GM23338 (cell line): Measurements from ENCODE around the gene GALNT14. TPM values are rescaled to one million over a fixed set of nuclear protein-coding genes. Genes with fewer than 3 reads are reported as not detected.

Experiments
- ATAC-seq: fragments of 200-7000 bp; cut with Tn5 transposase; 3 replicates; pipeline ENCODE4 v1.9.1; 2020
- DNase-seq: peaks from one replicate; pipeline ENCODE4 v3.0.0-alpha.2; 2015; ENCODE audit warnings: low spot score
- H2AFZ ChIP-seq: fragments of 200-600 bp; sonication (generic); 2 replicates; pipeline ENCODE4 v1.8.0; 2016; ENCODE audit warnings: antibody characterized with exemption, mild to moderate bottlenecking, moderate library complexity
- H3F3A ChIP-seq: fragments of 200-600 bp; sonication (generic); replicated peaks from 2 replicates; pipeline ENCODE4 v1.8.0; 2017; ENCODE audit warnings: antibody characterized with exemption, mixed run types, low read depth
- H3K27ac ChIP-seq: fragments of 200-600 bp; sonication (generic); 2 replicates; pipeline ENCODE4 v1.6.1; 2016; ENCODE audit warnings: low read depth
- H3K27me3 ChIP-seq: fragments of 200-600 bp; sonication (generic); 2 replicates; pipeline ENCODE4 v1.8.0; 2016; ENCODE audit warnings: mild to moderate bottlenecking, mixed run types, moderate library complexity; ENCODE audit not compliant: insufficient read depth
- H3K36me3 ChIP-seq: fragments of 200-600 bp; sonication (generic); 2 replicates; pipeline ENCODE4 v1.8.0; 2016; ENCODE audit warnings: mild to moderate bottlenecking; ENCODE audit not compliant: insufficient read depth
- H3K4me1 ChIP-seq: fragments of 200-600 bp; sonication (generic); 2 replicates; pipeline ENCODE4 v1.8.0; 2016; ENCODE audit warnings: mild to moderate bottlenecking, moderate library complexity; ENCODE audit not compliant: insufficient read depth
- H3K4me2 ChIP-seq: fragments of 200-600 bp; sonication (generic); 2 replicates; pipeline ENCODE4 v1.7.1; 2017; ENCODE audit warnings: mixed run types
- H3K4me3 ChIP-seq: fragments of 200-600 bp; sonication (generic); 2 replicates; pipeline ENCODE4 v1.6.1; 2016; ENCODE audit warnings: mixed run types
- H3K79me2 ChIP-seq: fragments of 200-600 bp; sonication (generic); replicated peaks from 2 replicates; pipeline ENCODE4 v1.8.0; 2017; ENCODE audit warnings: mild to moderate bottlenecking; ENCODE audit not compliant: insufficient read depth
- H3K9me2 ChIP-seq: fragments of 200-600 bp; sonication (generic); 2 replicates; pipeline ENCODE4 v1.8.0; 2017; ENCODE audit not compliant: insufficient read depth
- H4K20me1 ChIP-seq: fragments of 200-600 bp; sonication (generic); replicated peaks from 2 replicates; pipeline ENCODE4 v1.8.0; 2017; ENCODE audit warnings: mild to moderate bottlenecking; ENCODE audit not compliant: insufficient read depth
- H3K27ac Mint-ChIP-seq: 2 replicates; pipeline ENCODE4 v1.8.0; 2020; ENCODE audit warnings: inconsistent platforms, mild to moderate bottlenecking, moderate library complexity, mixed read lengths
- H3K27me3 Mint-ChIP-seq: 3 replicates; pipeline ENCODE4 v1.8.0; 2022; ENCODE audit warnings: low read depth, mild to moderate bottlenecking, moderate library complexity, mixed read lengths, inconsistent platforms; ENCODE audit not compliant: insufficient read depth, poor library complexity
- H3K36me3 Mint-ChIP-seq: 3 replicates; pipeline ENCODE4 v1.8.0; 2021; ENCODE audit warnings: low read depth, mild to moderate bottlenecking, inconsistent platforms, moderate library complexity, mixed read lengths
- H3K4me1 Mint-ChIP-seq: 3 replicates; pipeline ENCODE4 v1.8.0; 2020; ENCODE audit warnings: mild to moderate bottlenecking, inconsistent platforms, mixed read lengths
- H3K4me3 Mint-ChIP-seq: 3 replicates; pipeline ENCODE4 v1.8.0; 2021; ENCODE audit warnings: moderate library complexity, mild to moderate bottlenecking, inconsistent platforms, mixed read lengths
- H3K9me3 Mint-ChIP-seq: 3 replicates; pipeline ENCODE4 v1.8.0; 2020; ENCODE audit warnings: moderate library complexity, mild to moderate bottlenecking, inconsistent platforms, mixed read lengths
- CREB1 ChIP-seq: fragments of 250-450 bp; sonication (Bioruptor Pico); IDR thresholded peaks from 2 replicates; pipeline ENCODE4 v1.5.0; 2020; ENCODE audit warnings: low read depth, mild to moderate bottlenecking, moderate library complexity
- EZH2 ChIP-seq: fragments of 200-600 bp; sonication (generic); IDR thresholded peaks from one replicate; pipeline ENCODE4 v1.8.0; 2017; ENCODE audit warnings: antibody characterized with exemption, mild to moderate bottlenecking, low read depth; ENCODE audit not compliant: unreplicated experiment
- EZH2phosphoT487 ChIP-seq: fragments of 200-600 bp; sonication (generic); IDR thresholded peaks from one replicate; pipeline ENCODE4 v1.8.1; 2018; ENCODE audit warnings: antibody characterized with exemption; ENCODE audit not compliant: unreplicated experiment
- JUNB ChIP-seq: IDR thresholded peaks from one replicate; pipeline ENCODE4 v1.6.1; 2016; ENCODE audit warnings: antibody characterized with exemption; ENCODE audit not compliant: unreplicated experiment
- NANOG ChIP-seq: IDR thresholded peaks from 2 replicates; pipeline ENCODE4 v1.6.1; 2016; ENCODE audit warnings: antibody characterized with exemption, borderline replicate concordance
- POLR2AphosphoS5 ChIP-seq: IDR thresholded peaks from 2 replicates; pipeline ENCODE4 v1.6.1; 2016; ENCODE audit warnings: antibody characterized with exemption, low read depth
- STAT1 ChIP-seq: IDR thresholded peaks from one replicate; pipeline ENCODE4 v1.6.1; 2016; ENCODE audit warnings: antibody characterized with exemption; ENCODE audit not compliant: unreplicated experiment
- ZNF114 ChIP-seq: fragments of 250-450 bp; sonication (Bioruptor Pico); IDR thresholded peaks from 2 replicates; pipeline ENCODE4 v1.5.0; 2020; ENCODE audit warnings: mild to moderate bottlenecking, moderate library complexity
- ZNF331 ChIP-seq: fragments of 250-450 bp; sonication (Bioruptor Pico); IDR thresholded peaks from 2 replicates; pipeline ENCODE4 v1.5.0; 2020; ENCODE audit warnings: low read depth, mild to moderate bottlenecking, moderate library complexity
- polyA plus RNA-seq: library from polyadenylated mRNA; unstranded; fragments of >200 nt; fragmentation: Nextera tagmentation; extraction: Ambion mirVana; gene quantifications from 2 replicates; pipeline ENCODE4 v1.2.1, GENCODE V29; 2016
- total RNA-seq: library from RNA; depleted of rRNA; stranded (reverse); fragments of >200 nt; shearing (Covaris generic); gene quantifications from 2 replicates; pipeline ENCODE4 v1.2.3, GENCODE V29; 2014
- TF ChIP-seq, protein P1 (sequence below), 2 experiments: fragments of 200-600 bp in 1 of 2; sonication (generic) in 1 of 2; conservative IDR thresholded peaks; 2 replicates each; pipeline versions ENCODE4 v1.5.1 to v1.6.1; 2016 to 2017; ENCODE audit warnings: antibody characterized with exemption in 2 of 2, low read depth in 2 of 2, mild to moderate bottlenecking in 2 of 2, moderate library complexity in 1 of 2
- TF ChIP-seq, protein P2 (sequence below): IDR thresholded peaks from 2 replicates; pipeline ENCODE4 v1.6.1; 2016; ENCODE audit warnings: antibody characterized with exemption
- TF ChIP-seq, protein P3 (sequence below): fragments of 250-450 bp; sonication (Bioruptor Pico); IDR thresholded peaks from 2 replicates; pipeline ENCODE4 v1.5.0; 2020; ENCODE audit warnings: mild to moderate bottlenecking, moderate library complexity
- TF ChIP-seq, protein P4 (sequence below): IDR thresholded peaks from one replicate; pipeline ENCODE4 v1.6.1; 2018; ENCODE audit warnings: antibody characterized with exemption; ENCODE audit not compliant: unreplicated experiment

GALNT14 gene
- total and polyA plus RNA-seq, 2 experiments from 2014 or later, result 5.4 to 7.7 TPM

DNA sequence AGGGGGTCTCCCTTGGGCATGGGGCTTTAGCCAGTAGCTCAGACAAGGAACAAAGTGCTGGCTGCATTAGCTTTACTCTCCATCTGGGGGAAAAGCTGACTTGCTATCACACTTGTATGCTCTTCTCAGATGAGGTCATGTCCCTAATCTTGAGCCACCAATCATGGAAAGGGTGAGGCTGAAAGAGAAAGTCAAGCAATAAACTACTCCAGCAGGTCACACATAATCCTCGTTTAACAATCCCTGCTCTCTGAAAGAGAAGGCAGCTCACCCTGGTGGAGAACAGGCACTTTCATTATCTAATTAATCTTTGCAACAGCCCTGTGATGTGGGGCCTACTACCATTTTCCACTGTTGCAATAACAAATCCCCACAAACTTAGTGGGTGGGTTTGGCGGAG is 201.3 kb downstream of the GALNT14 start:
- no peak overlapping the region for H3K4me3 Mint-ChIP-seq
- Histone ChIP-seq H3F3A (no peaks in the 10 kb centered on the region), H3K36me3 (no peaks in the 10 kb centered on the region), H2AFZ (no peak overlapping the region), H3K4me2 (no peak overlapping the region), H3K27ac (no peak overlapping the region), H3K4me3 (no peak overlapping the region), H3K27me3 (no peaks in the 10 kb centered on the region), H3K9me2 (peaks cover 11% of the 10 kb centered on the region), H3K79me2 (no peaks in the 10 kb centered on the region), H3K4me1 (peaks cover 27% of the 10 kb centered on the region), H4K20me1 (no peaks in the 10 kb centered on the region)
- ATAC-seq (no peak), DNase-seq (no peak)
- TF ChIP-seq EZH2 (no peak), ZNF114 (no peak), EZH2phosphoT487 (no peak), POLR2AphosphoS5 (no peak), STAT1 (no peak), JUNB (no peak), NANOG (no peak), CREB1 (CRISPR knock-in tag) (no peak), ZNF331 (CRISPR knock-in tag) (no peak)
- TF ChIP-seq, protein P1, sequence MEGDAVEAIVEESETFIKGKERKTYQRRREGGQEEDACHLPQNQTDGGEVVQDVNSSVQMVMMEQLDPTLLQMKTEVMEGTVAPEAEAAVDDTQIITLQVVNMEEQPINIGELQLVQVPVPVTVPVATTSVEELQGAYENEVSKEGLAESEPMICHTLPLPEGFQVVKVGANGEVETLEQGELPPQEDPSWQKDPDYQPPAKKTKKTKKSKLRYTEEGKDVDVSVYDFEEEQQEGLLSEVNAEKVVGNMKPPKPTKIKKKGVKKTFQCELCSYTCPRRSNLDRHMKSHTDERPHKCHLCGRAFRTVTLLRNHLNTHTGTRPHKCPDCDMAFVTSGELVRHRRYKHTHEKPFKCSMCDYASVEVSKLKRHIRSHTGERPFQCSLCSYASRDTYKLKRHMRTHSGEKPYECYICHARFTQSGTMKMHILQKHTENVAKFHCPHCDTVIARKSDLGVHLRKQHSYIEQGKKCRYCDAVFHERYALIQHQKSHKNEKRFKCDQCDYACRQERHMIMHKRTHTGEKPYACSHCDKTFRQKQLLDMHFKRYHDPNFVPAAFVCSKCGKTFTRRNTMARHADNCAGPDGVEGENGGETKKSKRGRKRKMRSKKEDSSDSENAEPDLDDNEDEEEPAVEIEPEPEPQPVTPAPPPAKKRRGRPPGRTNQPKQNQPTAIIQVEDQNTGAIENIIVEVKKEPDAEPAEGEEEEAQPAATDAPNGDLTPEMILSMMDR (conservative IDR thresholded peaks at IDR 0.05; ENCODE audit: low read depth in 2 of 2), result no peak
- TF ChIP-seq, protein P2, sequence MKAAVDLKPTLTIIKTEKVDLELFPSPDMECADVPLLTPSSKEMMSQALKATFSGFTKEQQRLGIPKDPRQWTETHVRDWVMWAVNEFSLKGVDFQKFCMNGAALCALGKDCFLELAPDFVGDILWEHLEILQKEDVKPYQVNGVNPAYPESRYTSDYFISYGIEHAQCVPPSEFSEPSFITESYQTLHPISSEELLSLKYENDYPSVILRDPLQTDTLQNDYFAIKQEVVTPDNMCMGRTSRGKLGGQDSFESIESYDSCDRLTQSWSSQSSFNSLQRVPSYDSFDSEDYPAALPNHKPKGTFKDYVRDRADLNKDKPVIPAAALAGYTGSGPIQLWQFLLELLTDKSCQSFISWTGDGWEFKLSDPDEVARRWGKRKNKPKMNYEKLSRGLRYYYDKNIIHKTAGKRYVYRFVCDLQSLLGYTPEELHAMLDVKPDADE, result no peak
- TF ChIP-seq, protein P3, sequence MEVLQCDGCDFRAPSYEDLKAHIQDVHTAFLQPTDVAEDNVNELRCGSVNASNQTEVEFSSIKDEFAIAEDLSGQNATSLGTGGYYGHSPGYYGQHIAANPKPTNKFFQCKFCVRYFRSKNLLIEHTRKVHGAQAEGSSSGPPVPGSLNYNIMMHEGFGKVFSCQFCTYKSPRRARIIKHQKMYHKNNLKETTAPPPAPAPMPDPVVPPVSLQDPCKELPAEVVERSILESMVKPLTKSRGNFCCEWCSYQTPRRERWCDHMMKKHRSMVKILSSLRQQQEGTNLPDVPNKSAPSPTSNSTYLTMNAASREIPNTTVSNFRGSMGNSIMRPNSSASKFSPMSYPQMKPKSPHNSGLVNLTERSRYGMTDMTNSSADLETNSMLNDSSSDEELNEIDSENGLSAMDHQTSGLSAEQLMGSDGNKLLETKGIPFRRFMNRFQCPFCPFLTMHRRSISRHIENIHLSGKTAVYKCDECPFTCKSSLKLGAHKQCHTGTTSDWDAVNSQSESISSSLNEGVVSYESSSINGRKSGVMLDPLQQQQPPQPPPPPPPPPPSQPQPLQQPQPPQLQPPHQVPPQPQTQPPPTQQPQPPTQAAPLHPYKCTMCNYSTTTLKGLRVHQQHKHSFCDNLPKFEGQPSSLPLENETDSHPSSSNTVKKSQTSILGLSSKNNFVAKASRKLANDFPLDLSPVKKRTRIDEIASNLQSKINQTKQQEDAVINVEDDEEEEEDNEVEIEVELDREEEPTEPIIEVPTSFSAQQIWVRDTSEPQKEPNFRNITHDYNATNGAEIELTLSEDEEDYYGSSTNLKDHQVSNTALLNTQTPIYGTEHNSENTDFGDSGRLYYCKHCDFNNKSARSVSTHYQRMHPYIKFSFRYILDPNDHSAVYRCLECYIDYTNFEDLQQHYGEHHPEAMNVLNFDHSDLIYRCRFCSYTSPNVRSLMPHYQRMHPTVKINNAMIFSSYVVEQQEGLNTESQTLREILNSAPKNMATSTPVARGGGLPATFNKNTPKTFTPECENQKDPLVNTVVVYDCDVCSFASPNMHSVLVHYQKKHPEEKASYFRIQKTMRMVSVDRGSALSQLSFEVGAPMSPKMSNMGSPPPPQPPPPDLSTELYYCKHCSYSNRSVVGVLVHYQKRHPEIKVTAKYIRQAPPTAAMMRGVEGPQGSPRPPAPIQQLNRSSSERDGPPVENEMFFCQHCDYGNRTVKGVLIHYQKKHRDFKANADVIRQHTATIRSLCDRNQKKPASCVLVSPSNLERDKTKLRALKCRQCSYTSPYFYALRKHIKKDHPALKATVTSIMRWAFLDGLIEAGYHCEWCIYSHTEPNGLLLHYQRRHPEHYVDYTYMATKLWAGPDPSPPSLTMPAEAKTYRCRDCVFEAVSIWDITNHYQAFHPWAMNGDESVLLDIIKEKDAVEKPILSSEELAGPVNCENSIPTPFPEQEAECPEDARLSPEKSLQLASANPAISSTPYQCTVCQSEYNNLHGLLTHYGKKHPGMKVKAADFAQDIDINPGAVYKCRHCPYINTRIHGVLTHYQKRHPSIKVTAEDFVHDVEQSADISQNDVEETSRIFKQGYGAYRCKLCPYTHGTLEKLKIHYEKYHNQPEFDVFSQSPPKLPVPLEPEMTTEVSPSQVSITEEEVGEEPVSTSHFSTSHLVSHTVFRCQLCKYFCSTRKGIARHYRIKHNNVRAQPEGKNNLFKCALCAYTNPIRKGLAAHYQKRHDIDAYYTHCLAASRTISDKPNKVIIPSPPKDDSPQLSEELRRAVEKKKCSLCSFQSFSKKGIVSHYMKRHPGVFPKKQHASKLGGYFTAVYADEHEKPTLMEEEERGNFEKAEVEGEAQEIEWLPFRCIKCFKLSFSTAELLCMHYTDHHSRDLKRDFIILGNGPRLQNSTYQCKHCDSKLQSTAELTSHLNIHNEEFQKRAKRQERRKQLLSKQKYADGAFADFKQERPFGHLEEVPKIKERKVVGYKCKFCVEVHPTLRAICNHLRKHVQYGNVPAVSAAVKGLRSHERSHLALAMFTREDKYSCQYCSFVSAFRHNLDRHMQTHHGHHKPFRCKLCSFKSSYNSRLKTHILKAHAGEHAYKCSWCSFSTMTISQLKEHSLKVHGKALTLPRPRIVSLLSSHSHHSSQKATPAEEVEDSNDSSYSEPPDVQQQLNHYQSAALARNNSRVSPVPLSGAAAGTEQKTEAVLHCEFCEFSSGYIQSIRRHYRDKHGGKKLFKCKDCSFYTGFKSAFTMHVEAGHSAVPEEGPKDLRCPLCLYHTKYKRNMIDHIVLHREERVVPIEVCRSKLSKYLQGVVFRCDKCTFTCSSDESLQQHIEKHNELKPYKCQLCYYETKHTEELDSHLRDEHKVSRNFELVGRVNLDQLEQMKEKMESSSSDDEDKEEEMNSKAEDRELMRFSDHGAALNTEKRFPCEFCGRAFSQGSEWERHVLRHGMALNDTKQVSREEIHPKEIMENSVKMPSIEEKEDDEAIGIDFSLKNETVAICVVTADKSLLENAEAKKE, result no peak
- TF ChIP-seq, protein P4, sequence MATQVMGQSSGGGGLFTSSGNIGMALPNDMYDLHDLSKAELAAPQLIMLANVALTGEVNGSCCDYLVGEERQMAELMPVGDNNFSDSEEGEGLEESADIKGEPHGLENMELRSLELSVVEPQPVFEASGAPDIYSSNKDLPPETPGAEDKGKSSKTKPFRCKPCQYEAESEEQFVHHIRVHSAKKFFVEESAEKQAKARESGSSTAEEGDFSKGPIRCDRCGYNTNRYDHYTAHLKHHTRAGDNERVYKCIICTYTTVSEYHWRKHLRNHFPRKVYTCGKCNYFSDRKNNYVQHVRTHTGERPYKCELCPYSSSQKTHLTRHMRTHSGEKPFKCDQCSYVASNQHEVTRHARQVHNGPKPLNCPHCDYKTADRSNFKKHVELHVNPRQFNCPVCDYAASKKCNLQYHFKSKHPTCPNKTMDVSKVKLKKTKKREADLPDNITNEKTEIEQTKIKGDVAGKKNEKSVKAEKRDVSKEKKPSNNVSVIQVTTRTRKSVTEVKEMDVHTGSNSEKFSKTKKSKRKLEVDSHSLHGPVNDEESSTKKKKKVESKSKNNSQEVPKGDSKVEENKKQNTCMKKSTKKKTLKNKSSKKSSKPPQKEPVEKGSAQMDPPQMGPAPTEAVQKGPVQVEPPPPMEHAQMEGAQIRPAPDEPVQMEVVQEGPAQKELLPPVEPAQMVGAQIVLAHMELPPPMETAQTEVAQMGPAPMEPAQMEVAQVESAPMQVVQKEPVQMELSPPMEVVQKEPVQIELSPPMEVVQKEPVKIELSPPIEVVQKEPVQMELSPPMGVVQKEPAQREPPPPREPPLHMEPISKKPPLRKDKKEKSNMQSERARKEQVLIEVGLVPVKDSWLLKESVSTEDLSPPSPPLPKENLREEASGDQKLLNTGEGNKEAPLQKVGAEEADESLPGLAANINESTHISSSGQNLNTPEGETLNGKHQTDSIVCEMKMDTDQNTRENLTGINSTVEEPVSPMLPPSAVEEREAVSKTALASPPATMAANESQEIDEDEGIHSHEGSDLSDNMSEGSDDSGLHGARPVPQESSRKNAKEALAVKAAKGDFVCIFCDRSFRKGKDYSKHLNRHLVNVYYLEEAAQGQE, result no peak
- no peak overlapping the region for H3K27ac Mint-ChIP-seq
- peaks cover 36% of the 10 kb centered on the region for H3K4me1 Mint-ChIP-seq
- no peaks in the 10 kb centered on the region for H3K36me3 Mint-ChIP-seq
- peaks cover 4% of the 10 kb centered on the region for H3K27me3 Mint-ChIP-seq
- no peaks in the 10 kb centered on the region for H3K9me3 Mint-ChIP-seq
